ENCODE data around the gene COL13A1. TPM values are rescaled to one million over a fixed set of nuclear protein-coding genes. Genes with fewer than 3 reads are reported as not detected.

The COL13A1 gene
- total RNA-seq, 6 donors from 2014 or later, result 4.3 to 21.2 (median 10.4) TPM

DNA sequence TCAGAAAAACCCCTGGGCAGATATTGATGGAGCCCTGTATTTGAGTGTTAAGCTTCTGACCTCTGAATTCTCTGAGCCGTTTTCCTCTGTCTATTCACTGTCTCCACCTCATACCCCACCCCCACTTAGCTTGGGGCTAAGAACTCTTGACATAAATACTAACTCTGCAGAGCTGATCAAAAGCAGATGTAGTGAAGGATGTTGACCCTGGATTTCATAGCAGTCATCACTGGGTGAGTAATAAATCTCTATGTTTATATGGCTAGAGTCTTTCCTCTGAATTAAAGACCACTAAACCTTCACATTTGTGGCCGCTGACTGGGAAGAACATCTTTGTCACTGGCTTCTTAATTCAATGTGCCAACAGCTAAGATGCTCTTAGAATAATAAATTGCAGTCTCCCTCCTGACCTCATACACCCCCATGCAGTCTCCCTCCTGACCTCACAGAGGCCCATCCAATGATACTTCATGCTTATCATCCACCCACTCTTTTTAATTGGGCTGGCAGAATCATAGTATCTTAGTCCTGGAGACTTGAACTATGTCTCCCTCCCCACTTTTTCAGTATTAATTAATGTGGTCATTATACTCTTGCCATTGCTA, 172.9 kb downstream of the COL13A1 start:
- ATAC-seq (ENCODE audit: low FRiP score in 2 of 2), result no peak

DNA sequence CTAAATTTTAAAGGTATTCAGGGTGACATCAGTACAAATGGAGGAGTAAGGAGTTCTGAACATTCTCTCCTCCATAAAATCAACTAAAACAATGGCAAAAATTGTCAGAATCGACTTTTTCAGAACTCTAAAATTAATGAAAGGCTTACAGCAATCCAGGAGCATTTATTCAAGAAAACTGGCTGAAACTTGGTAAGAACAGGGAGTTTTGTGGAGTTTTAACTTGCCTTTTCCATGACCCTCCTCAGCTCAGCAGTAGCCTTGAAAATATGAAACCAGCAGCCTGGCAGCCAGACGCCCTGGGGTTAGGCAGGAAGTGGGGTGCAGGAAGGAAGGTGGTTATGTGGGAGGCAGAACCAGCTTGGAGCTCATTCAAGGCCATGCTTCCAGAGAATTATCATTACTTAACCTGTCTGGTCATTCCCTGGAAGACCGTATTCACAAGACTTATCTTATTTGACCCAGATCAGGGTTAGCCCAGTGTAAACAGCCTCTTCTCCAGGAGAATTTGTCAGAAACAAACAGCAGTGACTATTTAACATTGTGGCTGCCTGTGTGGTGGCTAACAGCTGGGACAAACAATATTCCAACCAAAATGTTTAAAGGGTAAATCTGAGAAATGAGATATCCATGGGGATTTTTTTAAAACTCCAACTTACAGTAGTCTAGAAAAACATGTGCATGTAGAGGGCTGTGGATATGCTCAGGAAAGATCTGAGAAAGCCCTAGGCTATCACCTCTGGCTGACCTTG, 175.3 kb downstream of the COL13A1 start:
- Histone ChIP-seq H3K27ac (no peak overlapping the region), H3K36me3 (no peaks in the 10 kb centered on the region), H3K27me3 (no peaks in the 10 kb centered on the region), H3K4me3 (no peak overlapping the region), H3K4me1 (no peaks in the 10 kb centered on the region), H3K9me3 (peaks cover 0 to 16% (median 5%) of the 10 kb centered on the region in 4 donors)
- 46 to 54% methylated on average over 3 of the region's 3 CpGs for WGBS, 2 donors
- ATAC-seq (ENCODE audit: low FRiP score in 2 of 2) (no peak), DNase-seq (no peak)
- TF ChIP-seq, protein P1, sequence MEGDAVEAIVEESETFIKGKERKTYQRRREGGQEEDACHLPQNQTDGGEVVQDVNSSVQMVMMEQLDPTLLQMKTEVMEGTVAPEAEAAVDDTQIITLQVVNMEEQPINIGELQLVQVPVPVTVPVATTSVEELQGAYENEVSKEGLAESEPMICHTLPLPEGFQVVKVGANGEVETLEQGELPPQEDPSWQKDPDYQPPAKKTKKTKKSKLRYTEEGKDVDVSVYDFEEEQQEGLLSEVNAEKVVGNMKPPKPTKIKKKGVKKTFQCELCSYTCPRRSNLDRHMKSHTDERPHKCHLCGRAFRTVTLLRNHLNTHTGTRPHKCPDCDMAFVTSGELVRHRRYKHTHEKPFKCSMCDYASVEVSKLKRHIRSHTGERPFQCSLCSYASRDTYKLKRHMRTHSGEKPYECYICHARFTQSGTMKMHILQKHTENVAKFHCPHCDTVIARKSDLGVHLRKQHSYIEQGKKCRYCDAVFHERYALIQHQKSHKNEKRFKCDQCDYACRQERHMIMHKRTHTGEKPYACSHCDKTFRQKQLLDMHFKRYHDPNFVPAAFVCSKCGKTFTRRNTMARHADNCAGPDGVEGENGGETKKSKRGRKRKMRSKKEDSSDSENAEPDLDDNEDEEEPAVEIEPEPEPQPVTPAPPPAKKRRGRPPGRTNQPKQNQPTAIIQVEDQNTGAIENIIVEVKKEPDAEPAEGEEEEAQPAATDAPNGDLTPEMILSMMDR (IDR thresholded peaks at IDR 0.05), result no peak
- TF ChIP-seq POLR2A (IDR thresholded peaks at IDR 0.05), result no peak

More for the DNA sequence above, 172.9 kb downstream of the COL13A1 start:
- no peak for DNase-seq
- no peak overlapping the region for H3K27ac ChIP-seq
- H3K9me3 ChIP-seq, result peaks cover 0 to 2% (median 0%) of the 10 kb centered on the region in 4 donors
- H3K4me3 ChIP-seq, result no peak overlapping the region
- 43 to 62% methylated on average over 2 of the region's 2 CpGs for WGBS, 2 donors
- no peaks in the 10 kb centered on the region for H3K36me3 ChIP-seq
- no peaks in the 10 kb centered on the region for H3K27me3 ChIP-seq
- no peaks in the 10 kb centered on the region for H3K4me1 ChIP-seq
- TF ChIP-seq EP300 (IDR thresholded peaks at IDR 0.05) (no peak), POLR2AphosphoS5 (IDR thresholded peaks at IDR 0.05) (no peak), POLR2A (IDR thresholded peaks at IDR 0.05) (no peak)
- TF ChIP-seq, protein P1 (IDR thresholded peaks at IDR 0.05), result no peak

DNA sequence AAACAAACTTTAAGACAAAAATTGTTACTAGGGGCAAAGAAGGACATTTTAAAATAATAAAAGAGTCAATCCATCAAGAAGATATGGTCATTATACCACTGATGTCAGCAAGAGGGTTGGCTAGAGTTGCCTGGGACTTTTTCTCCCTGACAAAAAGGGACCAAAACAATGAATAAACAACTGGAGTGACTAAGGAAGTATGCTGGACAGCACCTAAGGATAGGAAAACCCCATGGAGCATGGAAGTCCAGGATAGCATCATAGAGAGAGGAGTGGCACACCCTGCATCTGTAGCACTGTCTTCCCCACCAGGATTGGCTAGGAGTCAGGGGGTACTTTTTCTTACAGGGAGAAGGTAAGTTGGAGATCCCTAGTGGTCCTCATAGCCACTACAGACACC, 177.5 kb downstream of the COL13A1 start:
- Histone ChIP-seq H3K27ac (no peak overlapping the region), H3K27me3 (no peaks in the 10 kb centered on the region), H3K9me3 (peaks cover 0 to 18% (median 5%) of the 10 kb centered on the region in 4 donors), H3K4me1 (no peaks in the 10 kb centered on the region), H3K36me3 (no peaks in the 10 kb centered on the region), H3K4me3 (no peak overlapping the region)
- no peak for DNase-seq
- TF ChIP-seq POLR2A (IDR thresholded peaks at IDR 0.05), result no peak
- TF ChIP-seq EP300 (IDR thresholded peaks at IDR 0.05), result no peak
- TF ChIP-seq POLR2AphosphoS5 (IDR thresholded peaks at IDR 0.05), result no peak
- TF ChIP-seq, protein P1 (IDR thresholded peaks at IDR 0.05), result no peak
- no peak for ATAC-seq (ENCODE audit: low FRiP score in 2 of 2)

DNA sequence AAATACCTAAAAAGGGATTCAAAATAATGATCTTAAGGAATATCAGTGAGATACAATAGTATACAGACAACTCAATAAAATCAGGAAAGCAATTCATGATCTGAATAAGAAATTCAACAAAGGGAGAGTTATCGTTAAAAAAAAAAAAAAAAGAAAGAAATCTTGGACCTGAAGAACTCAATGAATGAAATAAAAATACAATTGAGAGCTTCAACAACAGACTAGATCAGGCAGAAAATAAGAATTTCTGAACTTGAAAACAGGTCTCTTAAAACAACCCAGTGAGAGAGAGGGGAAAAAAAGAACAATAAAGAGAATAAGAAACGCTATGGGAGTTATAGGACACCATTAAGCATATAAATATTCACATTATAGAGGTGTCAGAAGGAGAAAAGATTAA, 179.0 kb downstream of the COL13A1 start:
- Histone ChIP-seq H3K4me1 (no peaks in the 10 kb centered on the region), H3K9me3 (peaks cover 0 to 18% (median 5%) of the 10 kb centered on the region in 4 donors), H3K4me3 (no peak overlapping the region), H3K27ac (no peak overlapping the region), H3K36me3 (no peaks in the 10 kb centered on the region), H3K27me3 (no peaks in the 10 kb centered on the region)
- DNase-seq (no peak), ATAC-seq (ENCODE audit: low FRiP score in 2 of 2) (no peak)
- TF ChIP-seq POLR2AphosphoS5 (IDR thresholded peaks at IDR 0.05) (no peak), EP300 (IDR thresholded peaks at IDR 0.05) (no peak), POLR2A (IDR thresholded peaks at IDR 0.05) (no peak)
- TF ChIP-seq, protein P1 (IDR thresholded peaks at IDR 0.05), result no peak
- WGBS, 2 donors, result 81 to 90% methylated on average over 2 of the region's 2 CpGs

Measured in upper lobe of left lung (tissue), 6 donors.